GM12864 (cell line): ENCODE data around the gene GGA1.

Experiments
- DNase-seq: peaks from one replicate; pipeline ENCODE4 v3.0.0-alpha.2; 2011; ENCODE audit warnings: low read depth
- H3K4me3 ChIP-seq: 2 replicates; pipeline ENCODE4 v1.5.1; 2011; ENCODE audit warnings: mild to moderate bottlenecking, low read depth, low read length, control low read depth
- TF ChIP-seq, protein P1 (sequence below): IDR thresholded peaks from 2 replicates; pipeline ENCODE4 v1.5.1; 2011; ENCODE audit warnings: low read depth, mild to moderate bottlenecking, moderate library complexity, low read length, control low read depth, inconsistent platforms; ENCODE audit errors: missing control alignments

GGA1 gene

DNA sequence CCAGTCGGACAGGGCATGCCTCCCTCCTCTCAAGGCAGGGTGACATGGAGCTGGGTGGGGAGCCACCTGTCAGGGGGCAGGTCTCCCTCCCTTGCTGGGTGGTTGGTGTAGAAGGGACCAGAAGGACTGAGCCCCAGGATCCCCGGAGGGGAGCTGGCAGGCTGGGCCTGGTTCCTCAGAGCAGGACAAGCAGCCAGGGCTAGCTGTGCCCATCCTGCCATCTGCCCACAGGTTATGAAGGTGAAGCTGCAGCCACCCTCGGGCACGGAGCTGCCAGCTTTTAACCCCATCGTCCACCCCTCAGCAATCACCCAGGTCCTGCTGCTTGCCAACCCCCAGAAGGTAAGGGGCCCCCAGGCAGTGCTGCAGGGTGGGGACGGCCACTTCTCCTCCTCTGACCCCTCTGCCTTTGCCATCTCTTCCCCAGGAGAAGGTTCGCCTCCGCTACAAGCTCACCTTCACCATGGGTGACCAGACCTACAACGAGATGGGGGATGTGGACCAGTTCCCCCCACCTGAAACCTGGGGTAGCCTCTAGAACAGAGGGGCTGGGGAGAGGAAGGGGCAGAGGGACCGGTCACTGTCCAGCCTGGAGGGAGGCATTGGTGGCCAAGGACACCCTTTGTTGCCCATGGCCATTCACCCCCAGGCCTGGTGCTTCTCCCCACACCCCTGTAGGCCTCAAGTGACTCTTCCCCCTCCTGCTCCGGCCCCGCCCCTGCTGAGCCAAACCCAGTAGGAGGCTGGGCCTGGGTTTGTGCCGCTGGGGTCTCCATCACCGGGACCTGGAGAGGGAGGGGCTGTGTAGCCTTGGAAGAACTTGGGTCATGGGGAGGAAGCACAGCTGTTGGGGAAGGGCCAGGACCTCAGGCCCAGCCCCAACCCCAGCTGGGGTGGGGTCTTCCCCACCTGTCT, 23.8 kb downstream of the GGA1 start:
- no peak for DNase-seq
- no peak overlapping the region for H3K4me3 ChIP-seq
- TF ChIP-seq, protein P1, sequence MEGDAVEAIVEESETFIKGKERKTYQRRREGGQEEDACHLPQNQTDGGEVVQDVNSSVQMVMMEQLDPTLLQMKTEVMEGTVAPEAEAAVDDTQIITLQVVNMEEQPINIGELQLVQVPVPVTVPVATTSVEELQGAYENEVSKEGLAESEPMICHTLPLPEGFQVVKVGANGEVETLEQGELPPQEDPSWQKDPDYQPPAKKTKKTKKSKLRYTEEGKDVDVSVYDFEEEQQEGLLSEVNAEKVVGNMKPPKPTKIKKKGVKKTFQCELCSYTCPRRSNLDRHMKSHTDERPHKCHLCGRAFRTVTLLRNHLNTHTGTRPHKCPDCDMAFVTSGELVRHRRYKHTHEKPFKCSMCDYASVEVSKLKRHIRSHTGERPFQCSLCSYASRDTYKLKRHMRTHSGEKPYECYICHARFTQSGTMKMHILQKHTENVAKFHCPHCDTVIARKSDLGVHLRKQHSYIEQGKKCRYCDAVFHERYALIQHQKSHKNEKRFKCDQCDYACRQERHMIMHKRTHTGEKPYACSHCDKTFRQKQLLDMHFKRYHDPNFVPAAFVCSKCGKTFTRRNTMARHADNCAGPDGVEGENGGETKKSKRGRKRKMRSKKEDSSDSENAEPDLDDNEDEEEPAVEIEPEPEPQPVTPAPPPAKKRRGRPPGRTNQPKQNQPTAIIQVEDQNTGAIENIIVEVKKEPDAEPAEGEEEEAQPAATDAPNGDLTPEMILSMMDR: no peak

DNA sequence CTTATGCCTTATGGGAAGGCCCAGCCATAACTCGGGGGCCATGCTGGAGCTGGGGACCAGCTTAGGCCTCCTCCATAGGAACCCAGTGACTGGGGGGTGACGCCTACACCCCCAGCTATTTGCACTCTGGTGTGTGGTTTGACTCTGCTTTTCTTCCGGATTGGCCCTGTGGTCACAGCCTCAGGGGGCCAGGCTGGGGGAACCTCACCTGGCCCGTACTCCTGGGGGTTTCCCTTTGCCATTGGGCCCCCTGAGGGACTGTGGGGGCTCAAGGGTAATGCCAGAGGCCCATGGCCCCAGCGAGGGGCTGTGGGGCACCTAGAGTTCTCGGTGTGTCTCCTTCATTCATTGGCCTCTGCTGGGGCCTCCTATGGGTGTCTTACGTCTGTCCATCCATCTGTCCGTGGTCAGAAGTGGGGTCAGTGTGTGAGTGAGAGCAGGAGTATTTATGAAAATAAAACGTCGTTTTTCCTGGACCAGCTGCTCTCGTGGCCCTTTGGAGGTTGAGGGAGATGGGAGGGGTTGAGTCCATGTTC, 24.5 kb downstream of the GGA1 start:
- TF ChIP-seq, protein P1: no peak
- H3K4me3 ChIP-seq: no peak overlapping the region
- DNase-seq: peak; percentile 72

DNA sequence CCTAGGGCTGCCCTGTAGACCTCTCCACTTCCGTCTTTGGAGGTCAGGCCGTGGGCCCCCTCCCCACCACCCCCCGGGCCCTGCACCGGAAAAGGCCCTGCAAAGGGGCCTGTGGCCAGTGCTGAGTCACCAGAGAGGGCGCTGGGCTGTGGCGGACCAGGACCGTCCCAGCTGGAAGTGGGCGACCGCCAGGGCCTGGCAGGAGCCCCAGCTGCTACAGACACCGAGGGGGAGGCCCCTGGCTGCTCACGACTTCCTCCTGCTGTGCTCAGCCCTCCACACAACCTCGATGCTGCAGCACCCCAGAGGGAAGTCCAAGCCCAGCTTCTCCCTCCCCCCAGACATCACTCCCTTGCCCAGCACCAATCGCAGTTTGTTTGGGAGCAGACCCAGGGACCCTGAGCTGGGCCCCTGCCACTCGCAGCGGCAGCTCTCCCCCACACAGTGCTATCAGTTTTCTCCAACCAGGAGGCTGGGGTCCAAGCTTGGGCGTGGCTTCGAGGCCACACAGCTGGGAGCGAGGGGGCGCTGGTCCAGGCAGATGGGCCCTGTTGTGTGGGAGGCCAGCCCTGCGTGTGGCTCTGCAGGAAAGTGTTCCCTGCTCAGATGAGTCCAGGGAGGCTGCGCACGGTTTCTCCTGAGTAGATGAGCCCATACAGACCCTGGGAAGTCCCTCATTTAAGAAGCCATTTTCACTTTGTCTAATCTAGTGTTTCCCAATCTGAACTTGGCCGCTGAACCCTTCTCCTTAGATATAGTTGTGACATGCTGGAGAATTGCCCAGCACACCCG, 25.2 kb downstream of the GGA1 start:
- TF ChIP-seq, protein P1: no peak
- peak overlapping the region; percentile 30 for H3K4me3 ChIP-seq
- peak; percentile 59 for DNase-seq

DNA sequence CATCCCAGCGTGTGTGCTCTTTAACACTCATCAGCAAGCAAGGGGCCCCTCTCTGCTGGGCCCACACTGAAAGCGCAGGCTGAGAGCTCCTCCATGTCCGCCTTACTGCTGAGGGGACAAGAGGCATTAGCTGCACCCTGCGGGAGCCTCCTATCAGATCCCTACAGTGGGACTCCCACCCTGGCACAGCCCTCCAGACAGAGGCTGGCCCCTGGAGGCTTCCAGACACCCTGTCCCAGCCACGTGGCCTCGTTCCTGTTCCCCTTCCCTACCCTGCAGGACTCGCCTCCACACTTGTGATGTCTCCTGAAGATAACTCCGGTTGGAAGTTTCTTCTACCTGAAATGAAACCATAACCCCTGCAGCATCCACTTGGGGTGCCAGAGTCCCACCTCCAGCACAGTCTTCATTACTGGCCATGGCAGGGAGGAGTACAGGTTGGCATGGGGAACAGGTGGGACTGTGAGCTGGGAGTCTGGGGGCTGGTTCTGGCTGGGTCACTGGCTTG, 25.8 kb downstream of the GGA1 start:
- DNase-seq: no peak
- TF ChIP-seq, protein P1: peak; percentile 58
- peak overlapping the region; percentile 30 for H3K4me3 ChIP-seq

DNA sequence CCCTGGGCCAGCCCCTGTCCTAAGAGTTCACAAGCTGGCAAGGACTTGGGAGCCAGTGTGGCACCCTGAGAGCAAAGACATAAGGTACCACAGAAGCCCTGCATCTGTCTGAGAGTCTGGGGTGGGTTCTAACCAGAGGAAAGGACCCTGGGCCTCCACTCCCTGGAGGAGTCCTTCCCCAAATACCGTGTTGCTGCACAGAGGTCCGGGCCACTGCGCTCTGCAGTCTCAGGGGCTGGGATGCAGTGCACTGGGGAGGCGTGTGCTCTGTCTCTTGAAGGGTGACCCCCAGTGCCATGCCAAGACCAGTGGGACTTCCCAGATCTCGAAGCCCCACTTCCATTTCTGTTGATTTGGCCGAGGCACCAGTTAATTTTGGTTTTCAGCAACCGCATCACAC, 26.5 kb downstream of the GGA1 start:
- TF ChIP-seq, protein P1: no peak
- no peak for DNase-seq
- no peak overlapping the region; the same call in 1 of the 2 replicates for H3K4me3 ChIP-seq

DNA sequence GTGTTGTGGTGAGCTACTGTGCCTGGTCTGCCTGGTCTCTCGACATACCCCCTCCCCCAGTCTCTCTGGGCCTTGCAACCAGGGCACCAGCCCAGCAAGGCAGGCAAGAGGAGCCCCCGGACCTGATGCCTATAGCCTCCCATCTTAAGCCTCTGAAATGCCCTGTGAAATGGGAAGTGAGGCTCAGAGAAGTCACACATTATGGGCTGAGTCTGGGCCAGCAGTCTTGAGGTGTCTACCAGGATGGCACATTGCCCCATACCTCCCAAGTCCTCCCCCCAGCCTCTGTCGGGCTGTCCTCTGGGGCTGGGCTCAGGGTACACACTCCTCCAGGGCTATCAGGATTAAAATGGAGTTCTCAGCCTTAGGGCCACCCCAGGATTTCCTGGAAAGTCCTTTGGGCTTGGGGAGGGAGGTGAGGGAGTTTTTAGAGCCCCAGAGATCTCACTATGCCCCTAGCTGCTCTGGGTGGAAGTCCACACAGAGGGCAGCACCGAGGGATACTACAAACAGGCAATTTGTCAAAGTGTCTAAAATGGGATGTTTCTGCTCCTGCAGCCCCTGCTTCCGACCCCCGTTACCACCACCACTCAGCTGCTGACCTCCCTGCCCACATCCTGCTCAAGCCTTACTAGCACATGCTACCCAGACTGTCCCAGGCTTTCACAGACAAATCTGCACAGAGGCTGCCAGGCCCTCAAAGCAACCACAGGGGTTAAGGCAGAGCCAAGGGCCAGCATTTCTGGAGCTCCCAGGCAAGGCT, 27.7 kb downstream of the GGA1 start:
- no peak for DNase-seq
- H3K4me3 ChIP-seq: no peak overlapping the region
- TF ChIP-seq, protein P1: peak; percentile 20
